ENCODE results near the gene ARMC5. TPM values are rescaled to one million over a fixed set of nuclear protein-coding genes. Genes with fewer than 3 reads are reported as not detected.

The ARMC5 gene
- total RNA-seq, 1 experiment from 2014 or later = 18.6 TPM

DNA sequence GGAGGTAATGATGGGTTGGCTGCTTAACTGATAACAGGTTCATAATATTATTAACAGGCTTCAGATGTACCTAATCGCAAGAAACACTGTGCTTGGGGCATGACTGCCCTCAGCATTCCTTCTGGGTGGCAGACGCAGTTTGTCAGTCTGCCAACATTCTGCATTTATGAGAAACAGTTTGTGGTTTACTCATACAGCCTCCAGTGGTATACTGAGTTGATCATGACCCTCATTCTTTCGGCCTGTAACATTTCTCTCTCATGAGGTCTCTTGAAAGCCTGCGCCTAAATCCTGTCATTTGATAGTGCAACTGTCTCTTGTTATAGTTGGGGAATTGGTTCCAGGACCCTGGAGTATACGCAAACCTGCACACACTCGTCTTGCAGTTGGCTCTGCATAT lies 53.8 kb downstream of the ARMC5 start:
- CTCF ChIA-PET = no interaction called here
- peak; percentile 35 to 75 for DNase-seq

DNA sequence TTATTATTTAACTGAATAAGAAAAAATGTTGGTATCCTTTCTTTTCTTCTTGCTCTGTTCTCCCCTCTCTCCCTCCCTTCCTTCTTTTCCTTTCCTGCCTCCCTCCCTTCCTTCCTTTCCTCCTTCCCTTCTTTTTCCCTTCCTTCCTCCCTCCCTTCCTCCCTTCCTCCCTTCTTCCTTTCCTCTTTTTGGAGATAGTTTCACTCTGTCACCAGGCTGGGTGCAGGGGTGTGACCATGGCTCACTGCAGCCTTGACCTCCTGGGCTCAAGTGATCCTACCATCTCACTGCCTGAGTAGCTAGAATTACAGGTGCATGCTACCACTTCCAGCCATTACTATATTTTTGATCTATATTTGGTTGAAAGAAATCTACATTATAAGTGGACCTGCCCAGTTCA lies 54.6 kb downstream of the ARMC5 start:
- ChIA-PET POLR2A (ENCODE audit: unreplicated experiment) (no interaction called here), CTCF (no interaction called here)
- Histone ChIP-seq H2AFZ (no peak overlapping the region), H3K27me3 (ENCODE audit: insufficient read depth, low read depth) (peaks cover 43% of the 10 kb centered on the region), H3K36me3 (ENCODE audit: low read depth) (no peaks in the 10 kb centered on the region), H3F3A (ENCODE audit: insufficient read depth, low read depth) (peaks cover 9% of the 10 kb centered on the region; the same call in 1 of the 2 replicates), H4K20me1 (ENCODE audit: insufficient read depth) (no peaks in the 10 kb centered on the region), H3K4me3 (no peak overlapping the region), H3K9me3 (ENCODE audit: insufficient read depth, low read depth) (0 out of 2 replicates have a peak, but pooled peaks cover 4% of the 10 kb centered on the region), H3K4me2 (no peak overlapping the region), H3K79me2 (ENCODE audit: low read depth) (peaks cover 5% of the 10 kb centered on the region; the same call in 1 of the 2 replicates), H3K27ac (no peak overlapping the region), H3K4me1 (replicated peaks; ENCODE audit: insufficient read depth) (peaks cover 11% of the 10 kb centered on the region; the same call in 1 of the 2 replicates), H3K9me2 (ENCODE audit: insufficient read depth) (no peaks in the 10 kb centered on the region)
- intact Hi-C loops (cut with micrococcal nuclease; ENCODE audit: unreplicated experiment) = no loop called here
- TF ChIP-seq EZH2 (IDR thresholded peaks at IDR 0.05; ENCODE audit: low read depth) = no peak
- TF ChIP-seq, protein P1, sequence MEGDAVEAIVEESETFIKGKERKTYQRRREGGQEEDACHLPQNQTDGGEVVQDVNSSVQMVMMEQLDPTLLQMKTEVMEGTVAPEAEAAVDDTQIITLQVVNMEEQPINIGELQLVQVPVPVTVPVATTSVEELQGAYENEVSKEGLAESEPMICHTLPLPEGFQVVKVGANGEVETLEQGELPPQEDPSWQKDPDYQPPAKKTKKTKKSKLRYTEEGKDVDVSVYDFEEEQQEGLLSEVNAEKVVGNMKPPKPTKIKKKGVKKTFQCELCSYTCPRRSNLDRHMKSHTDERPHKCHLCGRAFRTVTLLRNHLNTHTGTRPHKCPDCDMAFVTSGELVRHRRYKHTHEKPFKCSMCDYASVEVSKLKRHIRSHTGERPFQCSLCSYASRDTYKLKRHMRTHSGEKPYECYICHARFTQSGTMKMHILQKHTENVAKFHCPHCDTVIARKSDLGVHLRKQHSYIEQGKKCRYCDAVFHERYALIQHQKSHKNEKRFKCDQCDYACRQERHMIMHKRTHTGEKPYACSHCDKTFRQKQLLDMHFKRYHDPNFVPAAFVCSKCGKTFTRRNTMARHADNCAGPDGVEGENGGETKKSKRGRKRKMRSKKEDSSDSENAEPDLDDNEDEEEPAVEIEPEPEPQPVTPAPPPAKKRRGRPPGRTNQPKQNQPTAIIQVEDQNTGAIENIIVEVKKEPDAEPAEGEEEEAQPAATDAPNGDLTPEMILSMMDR (conservative IDR thresholded peaks at IDR 0.05) = no peak
- no TSS peak for BruUV-seq (replicated peaks)
- DNase-seq = no peak

More for the DNA sequence above, 53.8 kb downstream of the ARMC5 start:
- intact Hi-C loops (cut with micrococcal nuclease; ENCODE audit: unreplicated experiment) = no loop called here
- peaks cover 14% of the 10 kb centered on the region; the same call in 1 of the 2 replicates for H3K4me1 ChIP-seq (replicated peaks; ENCODE audit: insufficient read depth)
- H2AFZ ChIP-seq = no peak overlapping the region
- no peaks in the 10 kb centered on the region for H3K36me3 ChIP-seq (ENCODE audit: low read depth)
- peaks cover 40% of the 10 kb centered on the region for H3K27me3 ChIP-seq (ENCODE audit: insufficient read depth, low read depth)
- no peaks in the 10 kb centered on the region for H4K20me1 ChIP-seq (ENCODE audit: insufficient read depth)
- 0 out of 2 replicates have a peak, but pooled peaks cover 4% of the 10 kb centered on the region for H3K9me3 ChIP-seq (ENCODE audit: insufficient read depth, low read depth)
- no peak overlapping the region for H3K4me3 ChIP-seq
- peaks cover 10% of the 10 kb centered on the region; the same call in 1 of the 2 replicates for H3K79me2 ChIP-seq (ENCODE audit: low read depth)
- no TSS peak for BruUV-seq (replicated peaks)
- POLR2A ChIA-PET (ENCODE audit: unreplicated experiment) = no interaction called here
- peak overlapping the region; percentile 30 for H3K4me2 ChIP-seq
- H3K27ac ChIP-seq = no peak overlapping the region
- peaks cover 9% of the 10 kb centered on the region; the same call in 1 of the 2 replicates for H3F3A ChIP-seq (ENCODE audit: insufficient read depth, low read depth)
- no peaks in the 10 kb centered on the region for H3K9me2 ChIP-seq (ENCODE audit: insufficient read depth)
- TF ChIP-seq, protein P1 (conservative IDR thresholded peaks at IDR 0.05) = no peak
- no peak for TF ChIP-seq EZH2 (IDR thresholded peaks at IDR 0.05; ENCODE audit: low read depth)

Other genes with a start within 250 kb of the ARMC5 start
- gene TRIM72, start 245.4 kb upstream of the ARMC5 start, total RNA-seq (2021) = 0.09 TPM in 1 of 2 replicates, not detected in the other
- not detected in 2 replicates for gene PYDC1, start 242.4 kb upstream of the ARMC5 start, total RNA-seq (2021)
- 0.90 and 1.3 TPM in 2 replicates for gene ITGAM, start 199.5 kb upstream of the ARMC5 start, total RNA-seq (2021)
- gene ITGAX, start 104.3 kb upstream of the ARMC5 start, total RNA-seq (2021) = 1.1 and 1.2 TPM in 2 replicates
- gene ITGAD, start 66.2 kb upstream of the ARMC5 start, total RNA-seq (2021) = not detected in 2 replicates
- not detected in 2 replicates for gene COX6A2, start 31.1 kb upstream of the ARMC5 start, total RNA-seq (2021)
- gene ZNF843, start 16.7 kb upstream of the ARMC5 start, total RNA-seq (2021) = 0.85 and 0.88 TPM in 2 replicates
- gene TGFB1I1, start 12.7 kb downstream of the ARMC5 start, total RNA-seq (2021) = 9.0 and 15.3 TPM in 2 replicates
- gene SLC5A2, start 23.6 kb downstream of the ARMC5 start, total RNA-seq (2021) = 0.13 and 0.60 TPM in 2 replicates
- 86.7 and 94.7 TPM in 2 replicates for gene RUSF1, start 48.9 kb downstream of the ARMC5 start, total RNA-seq (2021)
- gene AHSP, start 68.4 kb downstream of the ARMC5 start, total RNA-seq (2021) = not detected in 2 replicates